Prostate gland (tissue), 2 donors: Measurements from ENCODE around the gene COMMD1. TPM values are rescaled to one million over a fixed set of nuclear protein-coding genes. Genes with fewer than 3 reads are reported as not detected.
"Not testable (repeated sequence)": the region's sequence is repeated elsewhere in the genome, so short reads cannot be mapped to it uniquely, and the experiment has no call there.

ENCODE experiments used
- DNase-seq: peaks from one replicate; pipeline ENCODE4 v3.0.0-alpha.2; 2019; ENCODE audit warnings: low spot score
- H3K27ac ChIP-seq, 2 donors: fragments of 200-600 bp; sonication (generic); 2 replicates each; pipeline ENCODE4 v1.5.1; 2017 to 2019
- H3K27me3 ChIP-seq: fragments of 200-600 bp; sonication (generic); replicated peaks from 2 replicates; pipeline ENCODE4 v1.5.1; 2019; ENCODE audit not compliant: insufficient read depth
- H3K36me3 ChIP-seq, 2 donors: fragments of 200-600 bp; sonication (generic); 1 replicate in 1 of 2; 2 replicates in 1 of 2; pipeline versions ENCODE4 v1.5.1 to v1.8.1; 2017 to 2019
- H3K4me1 ChIP-seq: fragments of 200-600 bp; sonication (generic); replicated peaks from 2 replicates; pipeline ENCODE4 v1.5.1; 2019
- H3K4me3 ChIP-seq, 2 donors: fragments of 200-600 bp; sonication (generic); 2 replicates each; pipeline ENCODE4 v1.5.1; 2017 to 2019
- H3K9me3 ChIP-seq: fragments of 200-600 bp; sonication (generic); 2 replicates; pipeline ENCODE4 v1.5.1; 2017
- POLR2A ChIP-seq: fragments of 450-650 bp; IDR thresholded peaks from one replicate; pipeline ENCODE4 v1.6.1; 2016; ENCODE audit warnings: antibody characterized with exemption, mild to moderate bottlenecking
- POLR2AphosphoS5 ChIP-seq: sonication (generic); formaldehyde crosslinking; IDR thresholded peaks from one replicate; pipeline ENCODE4 v1.6.1; 2017; ENCODE audit warnings: antibody characterized with exemption
- WGBS: methylation state at CpG from one replicate; pipeline ENCODE4 v1.1.5; 2018; 5-methylcytosine and 5-hydroxymethylcytosine counted together
- intact Hi-C: fragments of 100-400 bp; cut with DNase I; formaldehyde crosslinking; loops from one replicate; pipeline ENCODE4 v1.14.2; 2022
- total RNA-seq, 2 donors: library from RNA; depleted of rRNA; stranded (reverse); fragments of >200 nt; gene quantifications; one replicate each; pipeline ENCODE4 v1.1.0, GENCODE V29; 2016
- TF ChIP-seq, protein P1 (sequence below), 4 experiments: fragments of 200-600 bp in 2 of 4; fragments of 450-650 bp in 2 of 4; sonication (generic) in 2 of 4; IDR thresholded peaks; 1 replicate in 3 of 4; 2 replicates in 1 of 4; pipeline ENCODE4 v1.5.1; 2016 to 2019; ENCODE audit warnings: antibody characterized with exemption in 4 of 4, mild to moderate bottlenecking in 2 of 4, moderate library complexity in 2 of 4

The COMMD1 gene
- total RNA-seq, 2 donors from 2014 or later = 41.9 to 63.9 TPM

DNA sequence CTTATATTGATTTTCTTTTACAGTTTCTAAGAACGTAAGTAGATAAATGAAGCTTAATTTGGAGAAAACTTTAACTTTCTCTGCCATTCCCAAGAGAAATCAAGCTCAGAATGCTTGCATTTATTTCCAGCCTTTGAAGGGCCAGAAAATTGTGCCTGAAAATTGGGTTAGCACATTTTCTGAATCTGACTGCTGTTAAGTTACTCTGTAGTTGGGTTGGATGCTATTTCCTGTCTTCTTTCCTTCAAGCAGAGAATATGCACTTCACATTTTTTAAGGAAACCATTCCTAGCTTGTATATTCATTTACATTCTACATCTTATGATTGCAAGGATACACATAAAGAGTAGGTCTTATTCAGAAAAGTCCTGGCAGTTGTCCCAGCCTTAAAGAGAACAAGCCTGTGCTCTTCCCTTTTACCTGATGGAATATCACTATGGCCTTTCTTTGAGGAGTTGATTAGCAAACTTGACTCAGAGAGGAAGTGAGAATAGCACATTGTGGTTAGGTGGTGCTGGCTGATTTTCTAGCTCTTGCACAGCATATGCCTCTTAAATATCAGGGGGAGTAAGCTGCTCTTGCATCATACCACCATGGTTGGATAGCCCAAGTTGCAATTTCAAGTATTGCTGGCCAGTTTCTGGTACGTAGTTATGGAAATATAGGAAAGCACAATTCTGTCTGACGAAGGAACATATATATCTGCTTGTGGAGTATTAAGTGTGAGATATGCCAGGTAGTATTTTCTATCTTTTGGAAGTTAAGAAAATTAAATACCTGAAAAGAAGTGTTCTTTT is 133.7 kb downstream of the COMMD1 start:
- Histone ChIP-seq H3K36me3 (no peaks in the 10 kb centered on the region), H3K9me3 (no peaks in the 10 kb centered on the region), H3K27ac (no peak overlapping the region), H3K4me3 (no peak overlapping the region), H3K4me1 (no peaks in the 10 kb centered on the region), H3K27me3 (no peaks in the 10 kb centered on the region)
- no peak for DNase-seq
- 86% methylated on average over 3 of the region's 3 CpGs for WGBS
- intact Hi-C loops = no loop called here
- TF ChIP-seq, protein P1, sequence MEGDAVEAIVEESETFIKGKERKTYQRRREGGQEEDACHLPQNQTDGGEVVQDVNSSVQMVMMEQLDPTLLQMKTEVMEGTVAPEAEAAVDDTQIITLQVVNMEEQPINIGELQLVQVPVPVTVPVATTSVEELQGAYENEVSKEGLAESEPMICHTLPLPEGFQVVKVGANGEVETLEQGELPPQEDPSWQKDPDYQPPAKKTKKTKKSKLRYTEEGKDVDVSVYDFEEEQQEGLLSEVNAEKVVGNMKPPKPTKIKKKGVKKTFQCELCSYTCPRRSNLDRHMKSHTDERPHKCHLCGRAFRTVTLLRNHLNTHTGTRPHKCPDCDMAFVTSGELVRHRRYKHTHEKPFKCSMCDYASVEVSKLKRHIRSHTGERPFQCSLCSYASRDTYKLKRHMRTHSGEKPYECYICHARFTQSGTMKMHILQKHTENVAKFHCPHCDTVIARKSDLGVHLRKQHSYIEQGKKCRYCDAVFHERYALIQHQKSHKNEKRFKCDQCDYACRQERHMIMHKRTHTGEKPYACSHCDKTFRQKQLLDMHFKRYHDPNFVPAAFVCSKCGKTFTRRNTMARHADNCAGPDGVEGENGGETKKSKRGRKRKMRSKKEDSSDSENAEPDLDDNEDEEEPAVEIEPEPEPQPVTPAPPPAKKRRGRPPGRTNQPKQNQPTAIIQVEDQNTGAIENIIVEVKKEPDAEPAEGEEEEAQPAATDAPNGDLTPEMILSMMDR (IDR thresholded peaks at IDR 0.05) = no peak
- no peak for TF ChIP-seq POLR2AphosphoS5
- no peak for TF ChIP-seq POLR2A

DNA sequence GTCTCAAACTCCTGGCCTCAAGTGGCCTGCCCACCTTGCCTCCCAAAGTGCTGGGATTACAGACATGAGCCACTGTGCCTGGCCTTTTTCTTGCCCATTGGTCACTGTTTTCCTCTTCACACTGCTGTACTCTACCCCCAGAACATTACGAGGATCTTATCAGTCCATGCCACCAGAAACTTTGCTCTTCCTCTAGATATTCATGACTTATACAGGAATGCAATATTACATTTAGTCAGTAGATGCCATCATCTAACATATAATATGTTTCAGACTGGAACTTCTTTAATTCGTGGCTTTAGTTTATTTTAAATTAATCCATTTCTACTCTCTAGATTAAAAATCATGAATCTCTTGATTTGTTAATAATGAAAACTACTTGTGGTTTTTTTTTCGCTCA is 135.5 kb downstream of the COMMD1 start:
- no peak for DNase-seq
- intact Hi-C loops = no loop called here
- WGBS = 96% methylated on average over 3 of the region's 3 CpGs
- no peaks in the 10 kb centered on the region for H3K4me1 ChIP-seq
- H3K9me3 ChIP-seq = no peaks in the 10 kb centered on the region
- no peak overlapping the region for H3K27ac ChIP-seq
- H3K27me3 ChIP-seq = no peaks in the 10 kb centered on the region
- TF ChIP-seq POLR2AphosphoS5 (no peak), POLR2A (no peak)
- TF ChIP-seq, protein P1 (IDR thresholded peaks at IDR 0.05) = no peak
- no peaks in the 10 kb centered on the region for H3K36me3 ChIP-seq
- no peak overlapping the region for H3K4me3 ChIP-seq

DNA sequence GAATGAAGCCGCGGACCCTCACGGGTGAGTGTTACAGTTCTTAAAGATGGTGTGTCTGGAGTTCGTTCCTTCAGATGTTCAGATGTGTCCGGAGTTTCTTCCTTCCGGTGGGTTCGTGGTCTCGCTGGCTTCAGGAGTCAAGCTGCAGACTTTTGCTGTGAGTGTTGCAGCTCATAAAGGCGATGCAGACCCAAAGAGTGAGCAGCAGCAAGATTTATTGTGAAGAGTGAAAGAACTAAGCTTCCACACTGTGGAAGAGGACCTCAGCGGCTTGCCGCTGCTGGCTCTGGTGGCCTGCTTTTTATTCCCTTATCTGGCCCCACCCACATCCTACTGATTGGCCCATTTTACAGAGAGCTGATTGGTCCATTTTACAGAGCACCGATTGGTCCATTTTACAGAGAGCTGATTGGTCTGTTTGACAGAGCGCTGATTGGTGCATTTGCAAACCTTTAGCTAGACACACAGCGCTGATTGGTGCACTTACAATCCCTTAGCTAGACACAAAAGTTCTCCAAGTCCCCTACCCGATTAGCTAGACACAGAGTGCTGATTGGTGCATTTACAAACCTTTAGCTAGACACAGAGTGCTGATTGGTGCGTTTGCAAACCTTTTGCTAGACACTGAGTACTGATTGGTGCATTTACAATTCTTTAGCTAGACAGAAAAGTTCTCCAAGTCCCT is 136.4 kb downstream of the COMMD1 start:
- DNase-seq, H3K9me3 ChIP-seq, H3K27me3 ChIP-seq, H3K4me1 ChIP-seq, H3K4me3 ChIP-seq, intact Hi-C loops, H3K36me3 ChIP-seq, H3K27ac ChIP-seq: not testable (repeated sequence)
- WGBS = 96% methylated on average over 16 of the region's 16 CpGs

DNA sequence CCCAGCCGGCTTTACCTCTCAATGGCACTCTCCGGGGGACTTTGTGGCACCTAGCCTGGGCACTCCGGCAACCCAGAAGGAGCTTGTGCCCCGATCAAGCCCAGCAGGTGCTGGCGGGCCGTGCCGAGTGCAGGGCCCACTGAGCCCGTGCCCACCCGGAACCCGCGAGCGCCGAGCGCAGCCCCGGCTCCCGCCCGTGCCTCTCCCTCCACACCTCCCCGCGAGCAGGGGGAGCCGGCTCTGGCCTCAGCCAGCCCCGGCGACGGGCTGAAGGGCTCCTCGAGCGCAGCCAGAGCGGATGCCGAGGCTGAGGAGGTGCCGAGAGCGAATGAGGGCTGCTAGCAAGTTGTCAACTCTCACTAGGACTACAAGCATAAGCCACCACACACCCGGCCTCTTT is 136.9 kb downstream of the COMMD1 start:
- Histone ChIP-seq H3K4me1 (no peaks in the 10 kb centered on the region), H3K9me3 (no peaks in the 10 kb centered on the region), H3K36me3 (no peaks in the 10 kb centered on the region), H3K4me3 (no peak overlapping the region), H3K27me3 (no peaks in the 10 kb centered on the region), H3K27ac (no peak overlapping the region)
- WGBS = 94% methylated on average over 30 of the region's 30 CpGs
- no peak for DNase-seq
- intact Hi-C loops = no loop called here
- no peak for TF ChIP-seq POLR2A
- TF ChIP-seq, protein P1 (IDR thresholded peaks at IDR 0.05) = no peak
- no peak for TF ChIP-seq POLR2AphosphoS5

DNA sequence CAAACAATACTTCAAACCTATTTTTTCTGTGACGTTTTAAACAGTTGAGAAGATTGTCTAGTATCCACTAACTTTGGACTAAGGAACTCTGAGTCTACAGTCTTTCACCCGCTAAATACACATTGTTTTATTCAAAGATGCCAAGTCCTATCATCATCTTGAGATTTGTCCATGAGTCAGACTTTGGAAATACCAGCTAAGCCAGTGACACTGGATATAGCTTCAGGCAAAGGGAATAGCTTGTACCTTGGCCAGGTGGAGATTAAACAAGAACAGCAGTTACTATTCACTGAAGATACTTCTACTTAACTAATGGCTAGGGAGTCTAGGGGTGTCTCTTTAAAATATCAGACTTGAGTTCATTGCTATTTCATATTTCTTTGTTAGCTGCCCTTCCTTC is 137.5 kb downstream of the COMMD1 start:
- intact Hi-C loops = no loop called here
- H3K9me3 ChIP-seq = no peaks in the 10 kb centered on the region
- H3K4me1 ChIP-seq = no peaks in the 10 kb centered on the region
- no peaks in the 10 kb centered on the region for H3K27me3 ChIP-seq
- H3K36me3 ChIP-seq = no peaks in the 10 kb centered on the region
- no peak for TF ChIP-seq POLR2A
- TF ChIP-seq, protein P1 (IDR thresholded peaks at IDR 0.05) = no peak
- peak; percentile 94 for TF ChIP-seq POLR2AphosphoS5
- peak; percentile 78 for DNase-seq
- no peak overlapping the region for H3K27ac ChIP-seq
- H3K4me3 ChIP-seq = no peak overlapping the region
- 42% methylated on average over 2 of the region's 2 CpGs for WGBS
